ENCODE results near the gene CHCHD10. TPM values are rescaled to one million over a fixed set of nuclear protein-coding genes. Genes with fewer than 3 reads are reported as not detected.

The CHCHD10 gene
- total RNA-seq, 1 experiment from 2014 or later: 43.5 TPM

- Histone ChIP-seq H3K9me2 (ENCODE audit: insufficient read depth) (no peaks in the 10 kb centered on the region), H3K4me3 (peak overlapping the region; percentile 96), H3K79me2 (ENCODE audit: low read depth) (peaks cover 10% of the 10 kb centered on the region), H3K36me3 (ENCODE audit: low read depth) (peaks cover 4% of the 10 kb centered on the region; the same call in 1 of the 2 replicates), H3K27me3 (ENCODE audit: insufficient read depth, low read depth) (no peaks in the 10 kb centered on the region), H3F3A (ENCODE audit: insufficient read depth, low read depth) (peaks cover 27% of the 10 kb centered on the region; the same call in 1 of the 2 replicates), H4K20me1 (ENCODE audit: insufficient read depth) (peaks cover 28% of the 10 kb centered on the region), H3K4me2 (peak overlapping the region; percentile 98), H3K4me1 (replicated peaks; ENCODE audit: insufficient read depth) (peaks cover 22% of the 10 kb centered on the region), H3K27ac (no peak overlapping the region), H2AFZ (peak overlapping the region; percentile 99), H3K9me3 (ENCODE audit: insufficient read depth, low read depth) (no peaks in the 10 kb centered on the region)
- ChIA-PET POLR2A (ENCODE audit: unreplicated experiment) (no interaction called here), CTCF (interaction anchor here (1.0 kb wide), 1 partner anchor 82 kb away, joined by 4 read pairs; no protein-coding TSS in a partner anchor)
- BruUV-seq (replicated peaks): no TSS peak
- intact Hi-C loops (cut with micrococcal nuclease; ENCODE audit: unreplicated experiment): loop anchor here (5.0 kb wide), 1 partner anchor 90 kb away; the partner anchor contains the start of gene SLC2A11
- DNase-seq: no peak
- TF ChIP-seq EZH2 (IDR thresholded peaks at IDR 0.05; ENCODE audit: low read depth): no peak
Measured at GRCh38 chr22:23767303-23767672, 484 bp downstream of the CHCHD10 start.

- POLR2A ChIA-PET (ENCODE audit: unreplicated experiment): no interaction called here
- peak overlapping the region; percentile 13; the same call in 1 of the 2 replicates for H3K4me2 ChIP-seq
- no TSS peak for BruUV-seq (replicated peaks)
Measured at GRCh38 chr22:23764899-23765881, 2.6 kb downstream of the CHCHD10 start.

DNA sequence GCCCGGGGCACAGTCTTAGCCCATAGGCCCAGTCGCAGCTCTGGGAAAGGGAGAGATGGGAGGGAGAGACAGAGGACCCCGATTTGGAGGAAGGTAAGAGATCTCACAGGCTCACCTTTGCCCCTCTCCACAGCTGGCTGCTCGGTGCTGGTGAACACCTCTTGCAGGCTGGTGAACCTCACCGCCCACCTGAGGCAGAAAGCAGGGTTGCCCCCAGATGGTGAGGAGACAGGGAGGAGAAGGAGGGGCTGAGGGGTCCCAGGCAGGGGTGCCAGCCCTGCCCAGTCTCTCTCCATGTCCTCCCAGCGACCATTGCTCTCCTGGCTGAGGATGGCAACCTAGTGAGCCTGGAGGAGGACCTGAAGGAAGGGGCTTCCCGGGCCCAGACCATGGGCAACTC lies 3.8 kb downstream of the CHCHD10 start:
- H3K27me3 ChIP-seq (ENCODE audit: insufficient read depth, low read depth): no peaks in the 10 kb centered on the region
- no peak overlapping the region for H3K4me3 ChIP-seq
- no TSS peak for BruUV-seq (replicated peaks)
- H2AFZ ChIP-seq: no peak overlapping the region
- peaks cover 7% of the 10 kb centered on the region; the same call in 1 of the 2 replicates for H3F3A ChIP-seq (ENCODE audit: insufficient read depth, low read depth)
- H3K4me2 ChIP-seq: no peak overlapping the region
- H3K79me2 ChIP-seq (ENCODE audit: low read depth): peaks cover 10% of the 10 kb centered on the region
- ChIA-PET POLR2A (ENCODE audit: unreplicated experiment) (no interaction called here), CTCF (no interaction called here)
- intact Hi-C loops (cut with micrococcal nuclease; ENCODE audit: unreplicated experiment): no loop called here
- H4K20me1 ChIP-seq (ENCODE audit: insufficient read depth): peaks cover 28% of the 10 kb centered on the region
- no peaks in the 10 kb centered on the region for H3K9me2 ChIP-seq (ENCODE audit: insufficient read depth)
- H3K27ac ChIP-seq: no peak overlapping the region
- peaks cover 19% of the 10 kb centered on the region for H3K4me1 ChIP-seq (replicated peaks; ENCODE audit: insufficient read depth)
- DNase-seq: no peak
- TF ChIP-seq, protein P1, sequence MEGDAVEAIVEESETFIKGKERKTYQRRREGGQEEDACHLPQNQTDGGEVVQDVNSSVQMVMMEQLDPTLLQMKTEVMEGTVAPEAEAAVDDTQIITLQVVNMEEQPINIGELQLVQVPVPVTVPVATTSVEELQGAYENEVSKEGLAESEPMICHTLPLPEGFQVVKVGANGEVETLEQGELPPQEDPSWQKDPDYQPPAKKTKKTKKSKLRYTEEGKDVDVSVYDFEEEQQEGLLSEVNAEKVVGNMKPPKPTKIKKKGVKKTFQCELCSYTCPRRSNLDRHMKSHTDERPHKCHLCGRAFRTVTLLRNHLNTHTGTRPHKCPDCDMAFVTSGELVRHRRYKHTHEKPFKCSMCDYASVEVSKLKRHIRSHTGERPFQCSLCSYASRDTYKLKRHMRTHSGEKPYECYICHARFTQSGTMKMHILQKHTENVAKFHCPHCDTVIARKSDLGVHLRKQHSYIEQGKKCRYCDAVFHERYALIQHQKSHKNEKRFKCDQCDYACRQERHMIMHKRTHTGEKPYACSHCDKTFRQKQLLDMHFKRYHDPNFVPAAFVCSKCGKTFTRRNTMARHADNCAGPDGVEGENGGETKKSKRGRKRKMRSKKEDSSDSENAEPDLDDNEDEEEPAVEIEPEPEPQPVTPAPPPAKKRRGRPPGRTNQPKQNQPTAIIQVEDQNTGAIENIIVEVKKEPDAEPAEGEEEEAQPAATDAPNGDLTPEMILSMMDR (conservative IDR thresholded peaks at IDR 0.05): no peak
- no peak for TF ChIP-seq EZH2 (IDR thresholded peaks at IDR 0.05; ENCODE audit: low read depth)
- H3K36me3 ChIP-seq (ENCODE audit: low read depth): peaks cover 4% of the 10 kb centered on the region; the same call in 1 of the 2 replicates
- no peaks in the 10 kb centered on the region for H3K9me3 ChIP-seq (ENCODE audit: insufficient read depth, low read depth)

More at GRCh38 chr22:23764899-23765881, 2.6 kb downstream of the CHCHD10 start:
- Histone ChIP-seq H3K27ac (no peak overlapping the region), H3K9me2 (ENCODE audit: insufficient read depth) (no peaks in the 10 kb centered on the region), H3F3A (ENCODE audit: insufficient read depth, low read depth) (peaks cover 14% of the 10 kb centered on the region; the same call in 1 of the 2 replicates), H2AFZ (no peak overlapping the region), H3K27me3 (ENCODE audit: insufficient read depth, low read depth) (no peaks in the 10 kb centered on the region), H3K4me3 (no peak overlapping the region), H3K79me2 (ENCODE audit: low read depth) (peaks cover 10% of the 10 kb centered on the region), H3K9me3 (ENCODE audit: insufficient read depth, low read depth) (no peaks in the 10 kb centered on the region), H3K4me1 (replicated peaks; ENCODE audit: insufficient read depth) (peaks cover 19% of the 10 kb centered on the region), H3K36me3 (ENCODE audit: low read depth) (peaks cover 4% of the 10 kb centered on the region; the same call in 1 of the 2 replicates), H4K20me1 (ENCODE audit: insufficient read depth) (peaks cover 28% of the 10 kb centered on the region)
- TF ChIP-seq, protein P1 (conservative IDR thresholded peaks at IDR 0.05): no peak
- no peak for TF ChIP-seq EZH2 (IDR thresholded peaks at IDR 0.05; ENCODE audit: low read depth)
- CTCF ChIA-PET: no interaction called here
- DNase-seq: no peak
- intact Hi-C loops (cut with micrococcal nuclease; ENCODE audit: unreplicated experiment): loop anchor here (5.0 kb wide), 1 partner anchor 92 kb away; the partner anchor contains the start of gene SLC2A11

All from PC-9 (cell line).